ENCODE data around the gene CYP19A1. TPM values are rescaled to one million over a fixed set of nuclear protein-coding genes. Genes with fewer than 3 reads are reported as not detected.

Gene CYP19A1
- polyA plus RNA-seq, 1 of the 3 experiments (the other 2 are of a cell fraction): 0.03 TPM

GRCh38 chr15:51307325-51307724 lies 31.1 kb downstream of the CYP19A1 start:
- ChIA-PET POLR2A (no interaction called here), CTCF (interaction anchor here (1.4 kb wide), 1 partner anchor 12 kb away, joined by 4 read pairs; no protein-coding TSS in a partner anchor)
- TF ChIP-seq RAD21 (IDR thresholded peaks at IDR 0.05; ENCODE audit: low read length) (no peak), TCF12 (IDR thresholded peaks at IDR 0.05) (no peak), IRF3 (IDR thresholded peaks at IDR 0.05; ENCODE audit: low read depth, low read length) (no peak), USF1 (IDR thresholded peaks at IDR 0.05; ENCODE audit: borderline replicate concordance, low read depth) (no peak), SIN3A (IDR thresholded peaks at IDR 0.05; ENCODE audit: borderline replicate concordance, low read depth, low read length) (no peak), TAF1 (IDR thresholded peaks at IDR 0.05; ENCODE audit: borderline replicate concordance, low read depth, low read length) (no peak), EP300 (IDR thresholded peaks at IDR 0.05; ENCODE audit: borderline replicate concordance in 1 of 2, low read depth in 1 of 2, low read length in 1 of 2) (no peak), CTCF (IDR thresholded peaks at IDR 0.05) (no peak)
- no peaks in the 10 kb centered on the region for H4K20me1 ChIP-seq (ENCODE audit: insufficient read depth)
- no peaks in the 10 kb centered on the region for H3K79me2 ChIP-seq (ENCODE audit: insufficient read depth)
- 28% methylated on average over 3 of the region's 3 CpGs for WGBS (ENCODE audit: low lambda C conversion rate)
- H2AFZ ChIP-seq (ENCODE audit: low read depth): no peak overlapping the region
- H3K27ac ChIP-seq (ENCODE audit: low read depth in 2 of 2, low read length in 1 of 2): no peak overlapping the region
- no peak overlapping the region for H3K4me2 ChIP-seq
- no peaks in the 10 kb centered on the region for H3K27me3 ChIP-seq (ENCODE audit: insufficient read depth)
- no peak overlapping the region for H3K4me3 ChIP-seq (ENCODE audit: low read depth in 2 of 2, low read length in 1 of 2)
- no peaks in the 10 kb centered on the region for H3K9me3 ChIP-seq
- no peaks in the 10 kb centered on the region for H3K36me3 ChIP-seq (replicated peaks in 1 of 2; ENCODE audit: control insufficient read depth in 1 of 2, insufficient read depth in 2 of 2, low read length in 1 of 2)
- H3K9ac ChIP-seq: no peak overlapping the region
- H3K4me1 ChIP-seq (ENCODE audit: control insufficient read depth in 1 of 2, insufficient read depth in 2 of 2, low read depth in 1 of 2, low read length in 1 of 2): no peaks in the 10 kb centered on the region; a peak in 1 of 4 replicates
- H3K9me2 ChIP-seq: no peaks in the 10 kb centered on the region
- no peaks in the 10 kb centered on the region for H3F3A ChIP-seq (replicated peaks; ENCODE audit: insufficient read depth)
- no peak for DNase-seq

GRCh38 chr15:51303462-51303980 lies 34.9 kb downstream of the CYP19A1 start:
- Histone ChIP-seq H3F3A (replicated peaks; ENCODE audit: insufficient read depth) (no peaks in the 10 kb centered on the region), H3K27ac (ENCODE audit: low read depth in 2 of 2, low read length in 1 of 2) (no peak overlapping the region), H3K9ac (no peak overlapping the region), H3K36me3 (replicated peaks in 1 of 2; ENCODE audit: control insufficient read depth in 1 of 2, insufficient read depth in 2 of 2, low read length in 1 of 2) (no peaks in the 10 kb centered on the region), H3K79me2 (ENCODE audit: insufficient read depth) (no peaks in the 10 kb centered on the region), H3K27me3 (ENCODE audit: insufficient read depth) (no peaks in the 10 kb centered on the region), H3K4me1 (ENCODE audit: control insufficient read depth in 1 of 2, insufficient read depth in 2 of 2, low read depth in 1 of 2, low read length in 1 of 2) (no peaks in the 10 kb centered on the region), H2AFZ (ENCODE audit: low read depth) (no peak overlapping the region), H3K4me2 (no peak overlapping the region), H3K4me3 (ENCODE audit: low read depth in 2 of 2, low read length in 1 of 2) (no peak overlapping the region), H3K9me3 (no peaks in the 10 kb centered on the region), H3K9me2 (no peaks in the 10 kb centered on the region), H4K20me1 (ENCODE audit: insufficient read depth) (no peaks in the 10 kb centered on the region)
- no peak for DNase-seq
- 9% methylated on average over 2 of the region's 2 CpGs for WGBS (ENCODE audit: low lambda C conversion rate)
- ChIA-PET CTCF (no interaction called here), POLR2A (no interaction called here)
- TF ChIP-seq MXI1 (IDR thresholded peaks at IDR 0.05; ENCODE audit: low read depth, low read length): no peak
- TF ChIP-seq GABPA (IDR thresholded peaks at IDR 0.05; ENCODE audit: low read depth): no peak
- TF ChIP-seq NFIC (IDR thresholded peaks at IDR 0.05; ENCODE audit: borderline replicate concordance): no peak
- TF ChIP-seq EP300 (IDR thresholded peaks at IDR 0.05; ENCODE audit: borderline replicate concordance in 1 of 2, low read depth in 1 of 2, low read length in 1 of 2): no peak
- TF ChIP-seq REST (IDR thresholded peaks at IDR 0.05; ENCODE audit: low read depth, low read length): no peak
- no peak for TF ChIP-seq USF1 (IDR thresholded peaks at IDR 0.05; ENCODE audit: borderline replicate concordance, low read depth)
- no peak for TF ChIP-seq IRF3 (IDR thresholded peaks at IDR 0.05; ENCODE audit: low read depth, low read length)
- no peak for TF ChIP-seq FOXJ3 (CRISPR knock-in tag; IDR thresholded peaks at IDR 0.05)
- TF ChIP-seq RXRA (IDR thresholded peaks at IDR 0.05; ENCODE audit: borderline replicate concordance, low read depth): no peak
- TF ChIP-seq RCOR1 (IDR thresholded peaks at IDR 0.05; ENCODE audit: low read length): no peak

All from SK-N-SH (cell line).